CD4-positive, alpha-beta T cell (primary cell): ENCODE data around the gene PDGFRB. TPM values are rescaled to one million over a fixed set of nuclear protein-coding genes. Genes with fewer than 3 reads are reported as not detected.

Source experiments
- ATAC-seq: fragments of 200-7000 bp; cut with Tn5 transposase; one replicate; pipeline ENCODE4 v1.10.0; 2022; ENCODE audit warnings: mild to moderate bottlenecking; ENCODE audit not compliant: poor library complexity
- CTCF ChIA-PET: fragments of 350-600 bp; sonication (Branson Sonifier 250); formaldehyde crosslinking; loops from one replicate; lab custom pipeline; 2021; ENCODE audit warnings: antibody characterized with exemption, inconsistent platforms; lab: Charles Lee
- POLR2A ChIA-PET: fragments of 350-600 bp; sonication (Branson Sonifier 250); formaldehyde crosslinking; loops from one replicate; lab custom pipeline; 2021; ENCODE audit warnings: antibody characterized with exemption, inconsistent platforms; lab: Charles Lee
- DNase-seq, 14 experiments: peaks; one replicate each; pipeline ENCODE4 v3.0.0-alpha.2; 2013 to 2020; ENCODE audit warnings: mixed read lengths in 2 of 14
- H3K27ac ChIP-seq, 2 donors: one replicate each; pipeline versions ENCODE4 v1.5.1 to v1.7.0; 2013; ENCODE audit warnings: low read length in 2 of 2, low read depth in 1 of 2, mild to moderate bottlenecking in 1 of 2
- H3K27me3 ChIP-seq, 2 experiments: 1 replicate in 1 of 2; 2 replicates in 1 of 2; pipeline versions ENCODE4 v1.6.1 to v1.7.0; 2013; ENCODE audit warnings: low read length in 2 of 2, control low read depth in 1 of 2, mild to moderate bottlenecking in 1 of 2, moderate library complexity in 1 of 2; ENCODE audit not compliant: insufficient read depth in 2 of 2, control insufficient read depth in 1 of 2
- H3K36me3 ChIP-seq: one replicate; pipeline ENCODE4 v1.6.1; 2013; ENCODE audit warnings: low read length, control low read depth; ENCODE audit not compliant: insufficient read depth
- H3K4me1 ChIP-seq: one replicate; pipeline ENCODE4 v1.6.1; 2013; ENCODE audit warnings: low read length, control low read depth; ENCODE audit not compliant: insufficient read depth
- H3K4me3 ChIP-seq: one replicate; pipeline ENCODE4 v1.5.1; 2013; ENCODE audit warnings: mild to moderate bottlenecking, low read length, moderate library complexity
- H3K9me3 ChIP-seq, 2 experiments: 1 replicate in 1 of 2; 2 replicates in 1 of 2; pipeline versions ENCODE4 v1.6.1 to v1.7.0; 2013; ENCODE audit warnings: low read length in 2 of 2, mild to moderate bottlenecking in 2 of 2, control low read depth in 1 of 2, moderate library complexity in 1 of 2; ENCODE audit not compliant: control insufficient read depth in 1 of 2, insufficient read depth in 1 of 2
- H3K27ac Mint-ChIP-seq: one replicate; pipeline ENCODE4 v1.8.0; 2020; ENCODE audit warnings: mixed read lengths
- H3K27me3 Mint-ChIP-seq: one replicate; pipeline ENCODE4 v1.8.0; 2021; ENCODE audit warnings: mixed read lengths
- H3K36me3 Mint-ChIP-seq: one replicate; pipeline ENCODE4 v1.8.0; 2021; ENCODE audit warnings: low read depth, mixed read lengths
- H3K4me1 Mint-ChIP-seq: one replicate; pipeline ENCODE4 v1.8.0; 2021; ENCODE audit warnings: low read depth, mixed read lengths
- H3K4me3 Mint-ChIP-seq: one replicate; pipeline ENCODE4 v1.8.0; 2020; ENCODE audit warnings: mild to moderate bottlenecking, mixed read lengths
- H3K9me3 Mint-ChIP-seq: one replicate; pipeline ENCODE4 v1.8.0; 2020; ENCODE audit warnings: mixed read lengths
- intact Hi-C, 2 experiments: fragments of 100-400 bp; cut with DNase I in 1 of 2; cut with micrococcal nuclease in 1 of 2; formaldehyde crosslinking; loops; one replicate each; pipeline versions ENCODE4 v1.15.1 to v1.9.0; 2023 to 2025; cut with DNase I, micrococcal nuclease
- total RNA-seq, 174 experiments: library from RNA in 2 of 174; stranded (reverse) in 2 of 174; gene quantifications; one replicate each; pipeline ENCODE4 v1.2.3 and lab custom pipeline; 2021 to 2026
- TF ChIP-seq, protein P1 (sequence below): fragments of 200-600 bp; IDR thresholded peaks from one replicate; pipeline ENCODE4 v1.8.0; 2022; ENCODE audit warnings: antibody characterized with exemption, mild to moderate bottlenecking

Gene PDGFRB
- total RNA-seq, 2 experiments from 2014 or later = not detected

DNA sequence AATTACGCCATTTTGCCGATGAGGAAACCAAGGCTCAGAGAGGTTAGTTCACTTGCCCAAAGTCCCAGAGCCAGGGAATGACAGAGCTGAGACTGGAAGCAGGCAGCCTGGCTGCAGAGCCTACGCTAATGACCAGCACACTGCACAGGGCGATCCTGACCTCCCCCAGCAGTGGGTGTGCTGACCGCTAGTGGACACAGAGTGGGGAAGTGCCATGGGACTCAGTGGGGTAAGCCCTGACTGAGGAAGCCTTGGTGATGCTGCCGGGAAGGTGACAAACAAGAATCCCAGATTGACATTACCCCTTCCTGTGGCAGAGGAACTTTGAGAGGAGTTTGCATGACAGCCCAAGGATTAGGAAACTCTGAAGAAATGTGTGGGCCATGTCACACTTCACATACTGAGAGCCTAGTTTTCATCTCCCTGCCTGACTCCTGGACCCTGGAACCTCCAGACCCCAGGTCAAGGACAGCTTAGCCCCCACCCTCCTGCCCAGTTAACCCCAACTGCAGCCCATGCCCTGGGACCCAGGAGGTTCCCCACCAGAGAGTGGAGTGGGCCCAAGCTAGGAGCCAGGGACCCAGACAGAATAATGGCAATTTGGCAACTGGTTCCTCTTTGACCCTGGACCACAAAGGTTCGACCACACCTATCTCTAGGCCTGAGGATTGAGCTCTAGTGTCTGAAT, 49.6 kb downstream of the PDGFRB start:
- no peaks in the 10 kb centered on the region for H3K4me1 Mint-ChIP-seq
- Histone ChIP-seq H3K36me3 (no peaks in the 10 kb centered on the region), H3K4me3 (no peak overlapping the region), H3K27me3 (peaks cover 0 to 3% of the 10 kb centered on the region in 2 experiments), H3K27ac (no peak overlapping the region), H3K4me1 (no peaks in the 10 kb centered on the region), H3K9me3 (no peaks in the 10 kb centered on the region)
- ATAC-seq (no peak), DNase-seq (no peak)
- no peaks in the 10 kb centered on the region for H3K9me3 Mint-ChIP-seq
- intact Hi-C loops = no loop called here
- H3K36me3 Mint-ChIP-seq = no peaks in the 10 kb centered on the region
- CTCF ChIA-PET = no interaction called here
- TF ChIP-seq, protein P1, sequence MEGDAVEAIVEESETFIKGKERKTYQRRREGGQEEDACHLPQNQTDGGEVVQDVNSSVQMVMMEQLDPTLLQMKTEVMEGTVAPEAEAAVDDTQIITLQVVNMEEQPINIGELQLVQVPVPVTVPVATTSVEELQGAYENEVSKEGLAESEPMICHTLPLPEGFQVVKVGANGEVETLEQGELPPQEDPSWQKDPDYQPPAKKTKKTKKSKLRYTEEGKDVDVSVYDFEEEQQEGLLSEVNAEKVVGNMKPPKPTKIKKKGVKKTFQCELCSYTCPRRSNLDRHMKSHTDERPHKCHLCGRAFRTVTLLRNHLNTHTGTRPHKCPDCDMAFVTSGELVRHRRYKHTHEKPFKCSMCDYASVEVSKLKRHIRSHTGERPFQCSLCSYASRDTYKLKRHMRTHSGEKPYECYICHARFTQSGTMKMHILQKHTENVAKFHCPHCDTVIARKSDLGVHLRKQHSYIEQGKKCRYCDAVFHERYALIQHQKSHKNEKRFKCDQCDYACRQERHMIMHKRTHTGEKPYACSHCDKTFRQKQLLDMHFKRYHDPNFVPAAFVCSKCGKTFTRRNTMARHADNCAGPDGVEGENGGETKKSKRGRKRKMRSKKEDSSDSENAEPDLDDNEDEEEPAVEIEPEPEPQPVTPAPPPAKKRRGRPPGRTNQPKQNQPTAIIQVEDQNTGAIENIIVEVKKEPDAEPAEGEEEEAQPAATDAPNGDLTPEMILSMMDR = no peak
- no peak overlapping the region for H3K27ac Mint-ChIP-seq
- H3K4me3 Mint-ChIP-seq = no peak overlapping the region
- H3K27me3 Mint-ChIP-seq = no peaks in the 10 kb centered on the region
- POLR2A ChIA-PET = interaction anchor here (0.6 kb wide), 1 partner anchor 14 kb away, joined by 4 read pairs; no protein-coding TSS in a partner anchor

DNA sequence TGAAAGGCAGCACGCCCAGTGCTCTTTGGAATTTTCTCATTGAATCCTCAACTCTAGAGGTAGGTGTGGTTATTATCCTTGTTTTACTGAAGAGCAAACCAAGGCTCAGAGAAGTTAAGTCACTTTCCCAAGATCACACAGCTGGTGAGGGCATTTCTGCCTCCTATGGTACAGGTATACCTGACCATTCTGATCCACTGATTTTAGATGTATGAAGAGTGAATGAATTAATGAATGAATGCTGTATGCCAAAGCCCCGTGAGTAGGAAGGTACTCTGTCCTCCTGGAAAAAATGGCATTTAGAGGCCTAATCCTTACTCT, 51.1 kb downstream of the PDGFRB start:
- ChIA-PET CTCF (no interaction called here), POLR2A (no interaction called here)
- Mint-ChIP-seq H3K4me3 (no peak overlapping the region), H3K9me3 (no peaks in the 10 kb centered on the region), H3K36me3 (no peaks in the 10 kb centered on the region), H3K27me3 (no peaks in the 10 kb centered on the region), H3K4me1 (no peaks in the 10 kb centered on the region), H3K27ac (no peak overlapping the region)
- Histone ChIP-seq H3K36me3 (no peaks in the 10 kb centered on the region), H3K4me3 (no peak overlapping the region), H3K27ac (no peak overlapping the region), H3K4me1 (no peaks in the 10 kb centered on the region), H3K9me3 (no peaks in the 10 kb centered on the region), H3K27me3 (peaks cover 0 to 3% of the 10 kb centered on the region in 2 experiments)
- ATAC-seq (no peak), DNase-seq (no peak)
- TF ChIP-seq, protein P1 = no peak
- intact Hi-C loops = no loop called here

DNA sequence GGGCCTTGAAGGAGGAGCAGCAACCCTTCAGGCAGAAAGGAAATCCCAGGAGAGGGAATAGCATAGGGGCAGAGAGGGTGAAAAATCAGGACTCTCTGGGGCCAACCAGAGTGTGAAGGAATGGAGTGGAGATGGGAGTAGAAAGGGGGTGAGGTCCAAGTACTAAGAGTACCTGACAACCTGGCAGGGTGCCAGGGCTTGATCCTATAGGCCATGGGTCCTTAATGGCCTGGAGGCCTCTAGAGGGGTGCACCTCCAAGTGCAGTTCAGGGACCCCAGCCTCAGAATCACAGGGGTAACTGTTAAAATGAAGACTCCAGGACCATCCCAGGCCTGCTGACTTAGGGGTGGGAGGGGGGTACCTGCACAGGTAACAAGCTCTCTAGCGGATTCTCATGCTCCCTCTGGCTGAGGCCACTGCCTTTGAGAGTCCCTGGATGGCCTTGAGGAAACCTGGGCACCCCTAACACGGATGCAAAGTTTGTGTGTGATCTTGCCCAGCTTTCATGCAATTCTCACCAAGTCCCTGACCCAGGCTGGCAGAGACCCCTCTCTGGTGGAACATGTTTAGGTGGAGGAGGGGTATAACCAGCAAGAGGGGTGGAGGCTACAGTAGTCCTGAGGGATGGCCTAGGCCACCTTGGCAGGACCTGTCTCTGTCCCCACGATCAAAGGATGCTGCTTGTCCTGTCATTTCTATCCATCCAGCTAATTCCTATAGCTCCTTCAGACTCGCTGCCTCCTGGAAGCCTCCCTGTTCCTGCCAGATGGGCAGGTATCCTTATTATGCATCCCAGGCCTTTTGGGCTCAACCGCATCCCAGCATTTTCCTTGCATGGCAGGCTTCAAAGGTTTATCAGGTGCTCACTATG, 51.7 kb downstream of the PDGFRB start:
- Mint-ChIP-seq H3K36me3 (no peaks in the 10 kb centered on the region), H3K27ac (no peak overlapping the region), H3K9me3 (no peaks in the 10 kb centered on the region), H3K27me3 (no peaks in the 10 kb centered on the region), H3K4me1 (no peaks in the 10 kb centered on the region), H3K4me3 (no peak overlapping the region)
- ChIA-PET POLR2A (no interaction called here), CTCF (no interaction called here)
- no peak for DNase-seq
- no peaks in the 10 kb centered on the region for H3K36me3 ChIP-seq
- no peak overlapping the region for H3K27ac ChIP-seq
- no peaks in the 10 kb centered on the region for H3K9me3 ChIP-seq
- intact Hi-C loops = no loop called here
- ATAC-seq = no peak
- H3K4me1 ChIP-seq = no peaks in the 10 kb centered on the region
- H3K27me3 ChIP-seq = no peaks in the 10 kb centered on the region
- TF ChIP-seq, protein P1 = no peak
- H3K4me3 ChIP-seq = no peak overlapping the region
